Endothelial cell of umbilical vein (primary cell): ENCODE data around the gene DYNC1H1. TPM values are rescaled to one million over a fixed set of nuclear protein-coding genes. Genes with fewer than 3 reads are reported as not detected.

Experiments
- BruUV-seq: library from RNA; stranded (reverse); fragments of 400-500 nt; replicated peaks from 2 replicates; lab custom pipeline; 2021; lab: Mats Ljungman, UMichigan
- CTCF ChIA-PET: fragments of 300-600, 350-600 bp; sonication (Branson Sonifier 250); formaldehyde crosslinking; loops from one replicate; lab custom pipeline; 2021; ENCODE audit warnings: antibody characterized with exemption, inconsistent platforms; lab: Charles Lee
- POLR2A ChIA-PET: fragments of 300-600, 350-600 bp; sonication (Branson Sonifier 250); formaldehyde crosslinking; loops from one replicate; lab custom pipeline; 2021; ENCODE audit warnings: antibody characterized with exemption, inconsistent platforms; lab: Charles Lee
- DNase-seq: peaks from one replicate; pipeline ENCODE4 v3.0.0-alpha.2; 2011; ENCODE audit warnings: low read depth, low spot score
- FAIRE-seq: peaks from 2 replicates; lab custom pipeline; 2011; peaks lifted over from hg19 to GRCh38; lab: Jason Lieb, UNC
- H2AFZ ChIP-seq: 2 replicates; pipeline ENCODE4 v1.6.0; 2012; ENCODE audit warnings: low read depth, low read length, control low read depth, inconsistent platforms
- H3K27ac ChIP-seq: 2 replicates; pipeline ENCODE4 v1.5.1; 2011; ENCODE audit warnings: low read depth, mild to moderate bottlenecking, control low read depth, low read length, moderate library complexity; ENCODE audit not compliant: insufficient read depth
- H3K27me3 ChIP-seq, 2 experiments: 2 replicates each; pipeline versions ENCODE4 v1.6.0 to v1.6.1; 2011; ENCODE audit warnings: low read length in 2 of 2, mixed read lengths in 1 of 2; ENCODE audit not compliant: control insufficient read depth in 2 of 2, insufficient read depth in 2 of 2
- H3K36me3 ChIP-seq, 2 experiments: 2 replicates in 1 of 2; 3 replicates in 1 of 2; pipeline ENCODE4 v1.5.1; 2011; ENCODE audit warnings: low read length in 2 of 2, mild to moderate bottlenecking in 1 of 2, moderate library complexity in 1 of 2; ENCODE audit not compliant: control insufficient read depth in 2 of 2, insufficient read depth in 2 of 2; ENCODE audit errors: extremely low read depth in 1 of 2
- H3K4me1 ChIP-seq: 3 replicates; pipeline ENCODE4 v1.5.1; 2011; ENCODE audit warnings: mild to moderate bottlenecking, low read length; ENCODE audit not compliant: control insufficient read depth, insufficient read depth; ENCODE audit errors: extremely low read depth
- H3K4me2 ChIP-seq: 2 replicates; pipeline ENCODE4 v1.6.1; 2011; ENCODE audit warnings: low read length, control low read depth, mixed read lengths; ENCODE audit not compliant: insufficient read depth
- H3K4me3 ChIP-seq, 3 experiments: fragments of 200-600 bp in 1 of 3; sonication (generic), shearing (Covaris generic) in 1 of 3; replicated peaks in 1 of 3; 2 replicates each; pipeline ENCODE4 v1.5.1; 2011 to 2016; ENCODE audit warnings: control low read depth in 3 of 3, low read length in 3 of 3, mild to moderate bottlenecking in 2 of 3, inconsistent platforms in 1 of 3, low read depth in 1 of 3, moderate library complexity in 1 of 3; ENCODE audit not compliant: insufficient read depth in 1 of 3
- H3K79me2 ChIP-seq: 2 replicates; pipeline ENCODE4 v1.6.0; 2012; ENCODE audit warnings: low read length, inconsistent platforms; ENCODE audit not compliant: control insufficient read depth, insufficient read depth
- H3K9ac ChIP-seq: replicated peaks from 2 replicates; pipeline ENCODE3; 2011; ENCODE audit warnings: low read length, control low read depth; ENCODE audit not compliant: insufficient read depth; ENCODE audit errors: extremely low read depth
- H3K9me1 ChIP-seq: replicated peaks from 3 replicates; pipeline ENCODE4 v1.6.0; 2011; ENCODE audit warnings: mild to moderate bottlenecking, low read length; ENCODE audit not compliant: control insufficient read depth, insufficient read depth; ENCODE audit errors: extremely low read depth
- H3K9me3 ChIP-seq: replicated peaks from 2 replicates; pipeline ENCODE4 v1.5.1; 2012; ENCODE audit warnings: low read length, inconsistent platforms; ENCODE audit not compliant: control insufficient read depth, insufficient read depth
- H4K20me1 ChIP-seq: replicated peaks from 2 replicates; pipeline ENCODE3; 2011; ENCODE audit warnings: mild to moderate bottlenecking, low read length; ENCODE audit not compliant: control insufficient read depth, insufficient read depth; ENCODE audit errors: extremely low read depth
- EZH2 ChIP-seq: IDR thresholded peaks from 2 replicates; pipeline ENCODE4 v1.6.1; 2012; ENCODE audit warnings: borderline replicate concordance, low read depth, mild to moderate bottlenecking, moderate library complexity, low read length, inconsistent platforms; ENCODE audit not compliant: severe bottlenecking
- FOS ChIP-seq: IDR thresholded peaks from 2 replicates; pipeline ENCODE4 v1.6.1; 2011; ENCODE audit warnings: mild to moderate bottlenecking, low read length, moderate library complexity, borderline replicate concordance; ENCODE audit not compliant: insufficient read depth
- GATA2 ChIP-seq: IDR thresholded peaks from 2 replicates; pipeline ENCODE4 v1.7.0; 2011; ENCODE audit warnings: low read depth, mild to moderate bottlenecking, moderate library complexity, mixed read lengths, low read length; ENCODE audit not compliant: insufficient read length, insufficient read depth
- JUN ChIP-seq: IDR thresholded peaks from 2 replicates; pipeline ENCODE4 v1.6.1; 2011; ENCODE audit warnings: borderline replicate concordance, low read depth; ENCODE audit not compliant: insufficient read length, insufficient read depth
- MAX ChIP-seq: IDR thresholded peaks from 2 replicates; pipeline ENCODE4 v1.6.1; 2011; ENCODE audit not compliant: insufficient read depth, insufficient read length
- MYC ChIP-seq: IDR thresholded peaks from one replicate; pipeline ENCODE4 v1.6.1; 2011; ENCODE audit warnings: mild to moderate bottlenecking, low read depth, low read length
- POLR2A ChIP-seq: IDR thresholded peaks from 2 replicates; pipeline ENCODE4 v1.6.1; 2012; ENCODE audit warnings: low read depth, mild to moderate bottlenecking, control low read depth, low read length
- POLR2AphosphoS5 ChIP-seq: IDR thresholded peaks from 2 replicates; pipeline ENCODE4 v1.6.1; 2012; ENCODE audit warnings: low read depth, mild to moderate bottlenecking, control low read depth, low read length, moderate library complexity; ENCODE audit not compliant: insufficient read depth
- dilution Hi-C: fragments of 300-500 bp; cut with MboI; formaldehyde crosslinking; loops from one replicate; pipeline ENCODE4 v1.15.0; 2019; ENCODE audit warnings: low sequenced_read_pairs; ENCODE audit not compliant: extremely low pct_ligation_motif_present
- intact Hi-C: fragments of 100-400 bp; cut with micrococcal nuclease; formaldehyde crosslinking; loops from one replicate; pipeline ENCODE4 v1.10.0; 2022
- polyA plus RNA-seq, 4 experiments: library from polyadenylated mRNA; depleted of rRNA in 3 of 4; stranded (reverse) in 3 of 4; unstranded in 1 of 4; fragments of >200 nt; gene quantifications; 2 replicates each; pipeline versions ENCODE4 v1.2.1 to v1.2.3, GENCODE V29; 2011 to 2012; ENCODE audit warnings: missing spikeins in 1 of 4
- total RNA-seq: library from RNA; stranded (reverse); gene quantifications from 2 replicates; pipeline ENCODE4 v1.2.3, GENCODE V29; 2021
- TF ChIP-seq, protein P1 (sequence below), 2 donors: IDR thresholded peaks; 1 replicate in 1 of 2; 2 replicates in 1 of 2; pipeline ENCODE4 v1.5.1; 2011; ENCODE audit warnings: low read length in 2 of 2, mild to moderate bottlenecking in 2 of 2, moderate library complexity in 2 of 2, control low read depth in 1 of 2, inconsistent platforms in 1 of 2, low read depth in 1 of 2; ENCODE audit not compliant: insufficient read depth in 1 of 2; ENCODE audit errors: extremely low read depth in 1 of 2

Gene DYNC1H1
- total and polyA plus RNA-seq, 2 donors (not counting 3 experiments of a cell fraction or from before 2014, with no cell fraction given): 254 to 648 TPM

- TF ChIP-seq POLR2A (no peak), MAX (no peak), FOS (no peak), MYC (no peak), JUN (no peak), GATA2 (no peak), POLR2AphosphoS5 (no peak), EZH2 (no peak)
- TF ChIP-seq, protein P1, sequence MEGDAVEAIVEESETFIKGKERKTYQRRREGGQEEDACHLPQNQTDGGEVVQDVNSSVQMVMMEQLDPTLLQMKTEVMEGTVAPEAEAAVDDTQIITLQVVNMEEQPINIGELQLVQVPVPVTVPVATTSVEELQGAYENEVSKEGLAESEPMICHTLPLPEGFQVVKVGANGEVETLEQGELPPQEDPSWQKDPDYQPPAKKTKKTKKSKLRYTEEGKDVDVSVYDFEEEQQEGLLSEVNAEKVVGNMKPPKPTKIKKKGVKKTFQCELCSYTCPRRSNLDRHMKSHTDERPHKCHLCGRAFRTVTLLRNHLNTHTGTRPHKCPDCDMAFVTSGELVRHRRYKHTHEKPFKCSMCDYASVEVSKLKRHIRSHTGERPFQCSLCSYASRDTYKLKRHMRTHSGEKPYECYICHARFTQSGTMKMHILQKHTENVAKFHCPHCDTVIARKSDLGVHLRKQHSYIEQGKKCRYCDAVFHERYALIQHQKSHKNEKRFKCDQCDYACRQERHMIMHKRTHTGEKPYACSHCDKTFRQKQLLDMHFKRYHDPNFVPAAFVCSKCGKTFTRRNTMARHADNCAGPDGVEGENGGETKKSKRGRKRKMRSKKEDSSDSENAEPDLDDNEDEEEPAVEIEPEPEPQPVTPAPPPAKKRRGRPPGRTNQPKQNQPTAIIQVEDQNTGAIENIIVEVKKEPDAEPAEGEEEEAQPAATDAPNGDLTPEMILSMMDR (IDR thresholded peaks at IDR 0.05; ENCODE audit: extremely low read depth in 1 of 2, insufficient read depth in 1 of 2, low read depth in 1 of 2, low read length in 2 of 2): no peak
- H3K4me3 ChIP-seq: no peak overlapping the region
- peaks cover 13% of the 10 kb centered on the region for H3K4me1 ChIP-seq
- peaks cover 12% of the 10 kb centered on the region for H3K79me2 ChIP-seq
- intact Hi-C loops: loop anchor here (10.0 kb wide), 1 partner anchor 386 kb away; no protein-coding TSS in a partner anchor
- no peak overlapping the region for H2AFZ ChIP-seq
- no peak for FAIRE-seq
- H3K9me1 ChIP-seq: no peaks in the 10 kb centered on the region
- H3K27ac ChIP-seq: no peak overlapping the region
- dilution Hi-C loops: no loop called here
- no TSS peak for BruUV-seq
- H3K4me2 ChIP-seq: no peak overlapping the region
- DNase-seq: no peak
- ChIA-PET POLR2A (no interaction called here), CTCF (interaction anchor here (1.5 to 2.0 kb wide), 2 partner anchors 27 to 223 kb away, joined by 5 to 7 read pairs; no protein-coding TSS in a partner anchor)
- H3K9ac ChIP-seq: no peak overlapping the region
- no peaks in the 10 kb centered on the region for H3K9me3 ChIP-seq
- no peaks in the 10 kb centered on the region for H3K36me3 ChIP-seq
- no peaks in the 10 kb centered on the region for H3K27me3 ChIP-seq
- H4K20me1 ChIP-seq: no peaks in the 10 kb centered on the region
Measured at GRCh38 chr14:102090713-102091112, 126.3 kb downstream of the DYNC1H1 start.
